Stimulated activated CD4-positive, alpha-beta T cell treated with anti-CD3 and anti-CD28 coated beads, Interleukin-1b, Interleukin-23, amount 100 ng/mL, for 4 hours (primary cell): ENCODE measurements around the gene TTLL10.
"Not testable (repeated sequence)": the region's sequence is repeated elsewhere in the genome, so short reads cannot be mapped to it uniquely, and the experiment has no call there.

Source experiments
- DNase-seq, 2 donors: peaks; one replicate each; pipeline ENCODE4 v3.0.0-alpha.2; 2020; ENCODE audit warnings: low read depth in 2 of 2

TTLL10 gene

DNA sequence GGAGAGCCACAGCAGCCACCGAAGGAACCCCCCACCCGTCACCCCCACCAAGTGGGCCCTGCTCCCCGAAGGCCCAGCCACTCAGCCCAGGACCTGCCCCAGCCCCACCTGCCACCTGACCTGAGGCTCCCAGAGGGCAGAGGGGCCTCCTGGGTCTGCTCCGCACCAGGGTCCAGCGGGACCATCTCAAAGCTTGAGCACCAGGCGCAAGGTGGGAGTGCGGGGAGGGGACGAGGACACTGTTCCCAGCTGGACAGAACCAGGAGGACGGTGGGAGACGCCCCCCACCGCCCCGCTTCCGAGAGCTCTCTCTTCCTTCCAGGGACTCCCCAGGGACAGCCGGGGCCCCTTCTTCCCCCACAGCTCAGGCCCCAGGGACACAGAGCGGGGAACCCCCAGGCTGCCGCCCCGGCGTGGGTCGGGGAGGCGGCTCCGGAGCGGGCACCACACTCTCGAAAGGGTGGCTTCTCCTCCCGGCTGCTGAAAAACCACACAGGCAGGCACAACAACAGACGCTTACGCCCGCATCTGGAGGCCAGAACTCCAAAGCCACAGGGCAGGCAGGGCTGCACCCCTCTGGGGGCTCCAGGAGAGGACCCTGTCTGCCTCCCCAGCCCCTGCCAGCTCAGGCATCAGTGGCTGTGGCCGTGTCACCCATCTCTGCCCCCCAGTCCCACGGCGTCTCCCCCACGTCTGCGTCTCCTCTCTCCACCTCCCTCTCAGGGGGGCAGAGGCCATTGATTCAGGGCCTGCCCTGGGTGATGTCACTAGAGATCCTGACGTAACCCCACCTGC, 1.9 kb upstream of the TTLL10 start:
- no peak for DNase-seq

DNA sequence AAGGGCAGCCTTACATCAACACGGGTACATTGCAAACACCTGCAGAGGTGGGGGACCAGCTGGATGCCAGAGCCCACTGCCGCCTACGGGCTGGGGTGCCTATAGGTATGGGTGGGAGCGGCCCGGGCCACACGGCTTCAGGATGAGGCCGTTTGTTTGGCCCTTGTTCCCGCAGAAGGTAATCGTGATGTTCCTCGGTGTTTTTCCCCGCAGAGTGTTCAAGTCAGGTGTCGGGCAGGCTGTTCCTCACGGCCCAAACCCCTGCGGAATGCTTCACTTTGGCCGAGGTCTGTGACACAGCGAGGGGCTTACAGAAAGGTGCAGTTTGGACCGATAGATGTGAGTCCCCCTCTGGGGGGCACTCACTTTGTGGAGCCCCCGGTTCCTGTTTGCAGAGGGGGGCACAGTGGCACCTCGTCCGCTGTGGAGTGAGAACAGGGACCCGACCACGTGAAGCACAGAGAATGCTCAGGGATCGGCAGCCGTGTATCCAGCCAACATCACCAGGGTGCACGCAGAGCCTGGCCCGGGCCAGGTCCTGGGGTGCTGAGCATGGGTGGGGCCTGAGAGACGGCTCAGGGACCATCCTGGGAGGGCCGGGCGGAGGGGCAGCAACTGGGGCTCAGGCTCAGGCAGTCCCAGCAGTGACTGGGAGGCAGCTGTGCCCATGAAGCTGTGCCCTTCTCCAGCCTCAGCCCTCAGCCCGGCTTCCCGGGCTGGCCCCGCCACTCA, 453 bp upstream of the TTLL10 start:
- DNase-seq: no peak

- no peak for DNase-seq
Measured at GRCh38 chr1:1175221-1176062, 1.8 kb downstream of the TTLL10 start.

GRCh38 chr1:1176063-1176761, 2.5 kb downstream of the TTLL10 start:
- not testable (repeated sequence) for DNase-seq

- DNase-seq: no peak
Measured at GRCh38 chr1:1176931-1177330, 3.3 kb downstream of the TTLL10 start.

DNA sequence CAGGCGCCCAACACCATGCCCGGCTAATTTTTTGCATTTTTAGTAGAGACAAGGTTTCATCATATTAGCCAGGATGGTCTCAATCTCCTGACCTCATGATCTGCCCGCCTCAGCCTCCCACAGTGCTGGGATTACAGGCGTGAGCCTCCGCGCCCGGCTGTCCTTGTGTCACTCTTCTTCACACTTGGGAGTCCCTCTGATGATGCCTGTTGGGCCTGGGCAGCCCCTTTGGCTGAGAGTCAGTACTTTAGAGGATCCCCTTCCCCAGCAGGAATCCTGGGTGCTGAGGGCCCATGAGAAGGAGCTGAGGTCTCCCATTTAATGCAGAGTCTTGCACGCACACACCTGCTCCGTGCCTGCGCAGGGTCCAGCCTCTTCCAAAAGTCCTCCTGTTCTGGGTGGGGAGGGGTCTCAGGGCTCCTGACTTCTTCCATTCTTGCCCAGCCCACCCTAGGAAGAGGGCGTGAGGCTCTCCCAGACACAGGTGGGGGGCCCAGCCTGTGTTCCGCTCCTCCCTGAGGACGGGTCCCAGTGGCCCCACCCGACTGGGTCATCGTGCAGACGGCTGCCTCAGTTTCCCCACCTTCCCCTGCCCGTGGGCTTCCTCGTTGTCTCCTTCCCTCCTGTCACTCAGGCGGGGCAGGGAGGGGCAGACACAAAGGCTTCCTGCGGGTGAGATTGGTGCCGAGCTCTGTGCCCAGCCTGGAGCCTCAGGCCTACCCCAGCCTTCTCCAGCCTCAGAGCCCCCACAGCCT, 3.9 kb downstream of the TTLL10 start:
- no peak for DNase-seq

- no peak for DNase-seq
Measured at GRCh38 chr1:1178794-1179331, 5.2 kb downstream of the TTLL10 start.

DNA sequence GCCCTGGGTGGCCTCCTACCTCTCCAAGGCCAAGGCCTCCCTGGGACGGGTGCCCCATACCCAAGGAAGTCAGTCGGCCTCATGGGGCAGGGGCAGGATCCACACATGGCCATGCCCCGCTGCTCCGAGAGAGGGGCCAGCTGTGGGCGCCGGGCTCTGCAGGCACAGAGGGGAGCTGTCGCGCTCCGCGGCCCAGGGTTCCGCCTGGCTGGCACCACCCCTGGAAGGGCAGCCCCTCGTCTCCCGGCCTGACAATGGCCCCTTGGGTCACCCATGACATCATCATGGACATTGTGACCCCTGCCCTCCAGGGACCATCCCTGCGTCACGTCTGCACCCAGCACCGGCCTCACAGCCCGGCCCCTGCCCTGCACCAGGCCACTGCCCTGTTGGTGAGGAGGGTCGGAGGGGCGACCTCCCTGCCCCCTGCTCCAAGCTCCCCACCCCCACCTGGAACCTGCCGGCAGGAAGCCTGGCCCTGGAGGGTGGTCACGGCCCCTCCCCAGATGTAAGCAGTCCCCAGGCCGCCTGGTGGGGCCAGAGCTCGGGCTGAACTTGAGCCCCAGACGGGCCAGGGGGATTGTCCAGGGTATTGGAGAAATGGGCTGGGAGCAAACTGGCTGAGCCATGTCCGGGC, 5.8 kb downstream of the TTLL10 start:
- no peak for DNase-seq

DNA sequence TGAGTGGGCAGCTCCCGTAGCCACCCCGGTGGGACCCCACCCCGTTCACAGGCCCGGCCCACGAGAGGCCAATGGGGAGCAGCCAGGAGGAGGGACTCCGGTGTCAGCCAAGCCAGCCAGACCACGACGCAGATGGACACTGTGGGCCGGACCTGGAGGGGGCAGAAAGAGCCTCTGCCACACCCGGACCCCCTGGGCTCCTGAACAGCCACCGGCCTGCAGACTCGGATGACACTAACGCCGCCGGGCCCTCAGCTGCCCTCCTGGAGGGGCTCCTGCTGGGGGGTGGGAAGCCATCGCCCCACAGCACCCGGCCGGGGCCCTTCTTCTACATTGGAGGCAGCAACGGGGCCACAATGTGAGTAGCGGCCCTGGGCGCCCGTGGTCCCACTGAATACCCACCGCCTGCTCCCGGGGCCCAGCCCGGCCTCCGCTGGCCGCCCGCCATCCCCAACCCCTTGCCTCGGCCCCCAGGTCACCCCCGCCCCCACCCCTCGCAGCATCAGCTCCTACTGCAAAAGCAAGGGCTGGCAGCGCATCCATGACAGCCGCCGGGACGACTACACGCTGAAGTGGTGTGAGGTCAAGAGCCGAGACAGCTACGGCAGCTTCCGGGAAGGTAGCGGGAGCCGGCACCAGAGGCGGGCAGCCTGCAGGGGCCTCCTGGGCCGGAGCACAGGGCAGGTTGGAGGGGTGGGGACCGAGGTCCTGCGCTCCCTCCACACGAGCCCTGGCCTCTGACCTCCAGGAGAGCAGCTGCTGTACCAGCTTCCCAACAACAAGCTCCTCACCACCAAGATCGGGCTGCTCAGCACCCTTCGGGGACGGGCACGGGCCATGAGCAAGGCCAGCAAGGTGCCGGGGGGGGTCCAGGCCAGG, 6.5 kb downstream of the TTLL10 start:
- no peak for DNase-seq

- no peak for DNase-seq
Measured at GRCh38 chr1:1181129-1181937, 7.7 kb downstream of the TTLL10 start.

DNA sequence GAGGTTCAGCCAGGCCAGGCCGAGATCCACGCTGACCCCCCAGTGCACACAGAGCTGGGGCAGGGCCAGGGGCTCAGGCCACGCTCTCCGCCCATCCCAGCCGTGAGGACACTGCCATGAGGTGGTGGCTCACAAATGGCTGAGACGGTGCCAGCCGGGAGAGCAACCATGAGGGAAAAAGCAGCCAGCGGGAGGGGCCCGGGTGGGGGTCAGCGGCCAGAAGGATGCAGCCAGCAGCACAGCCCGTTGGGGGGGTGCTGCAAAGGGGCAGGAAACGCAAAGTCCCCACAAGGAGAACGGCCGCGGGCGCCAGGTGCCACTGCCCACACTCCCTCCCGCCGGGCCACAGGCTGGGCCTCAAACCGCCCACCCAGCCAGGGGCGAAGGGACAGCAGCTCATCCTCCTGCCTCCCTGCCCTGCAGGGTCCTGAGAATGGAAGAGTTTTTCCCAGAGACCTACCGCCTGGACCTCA, 8.3 kb downstream of the TTLL10 start:
- DNase-seq: no peak

GRCh38 chr1:1182491-1183220, 9.0 kb downstream of the TTLL10 start:
- DNase-seq: no peak

DNA sequence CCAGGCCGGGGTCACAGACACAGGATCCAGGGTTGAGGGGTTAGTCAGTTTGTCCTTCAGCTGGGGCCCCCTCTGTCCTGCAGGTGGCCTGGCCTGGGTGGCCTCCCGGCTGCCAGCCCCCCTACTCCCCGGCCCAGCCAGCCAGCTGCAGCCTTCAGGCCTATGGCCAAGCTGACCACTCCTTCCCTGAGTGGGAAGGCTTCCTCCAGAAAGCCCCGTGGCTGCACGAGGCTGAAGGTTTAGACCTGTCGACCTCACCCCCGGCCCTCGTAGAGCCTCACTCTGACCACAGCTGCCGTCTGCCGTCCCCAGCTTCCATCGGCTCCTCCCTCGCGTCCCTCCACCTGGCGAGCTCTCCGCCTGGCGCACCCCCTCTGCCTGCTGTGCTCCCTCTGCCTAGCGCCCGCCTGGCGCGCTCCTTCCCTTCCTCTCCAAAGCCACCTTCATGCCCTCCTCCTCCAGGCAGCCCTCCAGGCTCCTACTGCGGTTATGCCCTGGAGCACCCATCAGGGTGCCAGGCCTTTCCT, 9.6 kb downstream of the TTLL10 start:
- no peak for DNase-seq

- DNase-seq: no peak
Measured at GRCh38 chr1:1183833-1184775, 10.4 kb downstream of the TTLL10 start.

DNA sequence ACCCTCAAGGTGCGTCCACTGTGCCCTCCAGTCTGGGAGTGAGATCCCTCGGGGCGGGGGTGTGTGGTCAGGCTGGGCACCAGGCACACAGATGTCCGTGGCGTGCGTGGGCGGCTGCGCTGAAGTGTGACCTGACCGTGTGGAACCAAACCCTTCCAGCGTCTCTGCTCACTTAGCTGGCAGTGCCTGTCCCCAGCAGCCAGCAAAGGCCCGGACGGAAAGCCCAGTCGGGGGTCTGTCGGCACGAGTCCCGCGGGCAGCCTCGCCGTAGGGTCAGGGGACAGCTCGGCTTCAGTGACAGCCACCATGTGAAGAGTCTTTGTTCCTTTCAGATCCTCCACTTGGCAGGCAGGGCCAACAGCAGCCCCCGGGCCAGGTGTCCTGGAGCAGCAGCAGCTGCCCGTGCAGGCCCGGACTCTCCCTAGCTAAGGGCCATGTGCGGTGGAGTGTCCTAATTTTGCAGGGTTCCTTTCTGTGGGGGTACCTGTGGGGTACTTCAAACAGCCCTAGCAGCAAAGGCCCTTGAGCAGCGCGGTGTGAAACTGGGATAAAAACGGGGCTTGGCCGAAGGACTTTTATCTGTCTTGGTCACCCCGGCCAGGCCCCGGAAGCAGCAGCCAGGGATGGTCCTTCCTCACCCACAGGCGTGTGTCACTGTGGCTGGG, 11.6 kb downstream of the TTLL10 start:
- DNase-seq: no peak

DNA sequence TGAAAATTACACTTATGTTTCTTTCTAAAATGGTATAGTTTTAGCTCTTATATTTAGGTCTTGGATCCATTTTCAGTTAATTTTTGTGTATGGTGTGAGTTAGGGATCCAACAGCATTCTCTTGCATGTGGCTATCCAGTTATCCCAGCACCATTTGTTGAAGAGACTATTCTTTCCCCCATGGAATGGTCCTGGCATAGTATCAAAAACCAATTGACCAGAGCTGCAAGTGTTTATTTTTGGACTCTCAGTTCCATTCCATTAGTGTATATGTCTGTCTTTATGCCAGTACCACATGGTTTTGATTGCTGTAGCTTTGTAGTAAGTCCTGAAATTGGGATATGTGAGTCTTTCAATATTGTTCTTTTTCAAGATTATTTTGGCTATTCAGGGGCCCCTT, 14.3 kb downstream of the TTLL10 start:
- DNase-seq: no peak
